ENCODE results near the gene AFM. TPM values are rescaled to one million over a fixed set of nuclear protein-coding genes. Genes with fewer than 3 reads are reported as not detected.

AFM gene
- total RNA-seq, 4 donors from 2014 or later: 0.14 TPM; not detected in 3

DNA sequence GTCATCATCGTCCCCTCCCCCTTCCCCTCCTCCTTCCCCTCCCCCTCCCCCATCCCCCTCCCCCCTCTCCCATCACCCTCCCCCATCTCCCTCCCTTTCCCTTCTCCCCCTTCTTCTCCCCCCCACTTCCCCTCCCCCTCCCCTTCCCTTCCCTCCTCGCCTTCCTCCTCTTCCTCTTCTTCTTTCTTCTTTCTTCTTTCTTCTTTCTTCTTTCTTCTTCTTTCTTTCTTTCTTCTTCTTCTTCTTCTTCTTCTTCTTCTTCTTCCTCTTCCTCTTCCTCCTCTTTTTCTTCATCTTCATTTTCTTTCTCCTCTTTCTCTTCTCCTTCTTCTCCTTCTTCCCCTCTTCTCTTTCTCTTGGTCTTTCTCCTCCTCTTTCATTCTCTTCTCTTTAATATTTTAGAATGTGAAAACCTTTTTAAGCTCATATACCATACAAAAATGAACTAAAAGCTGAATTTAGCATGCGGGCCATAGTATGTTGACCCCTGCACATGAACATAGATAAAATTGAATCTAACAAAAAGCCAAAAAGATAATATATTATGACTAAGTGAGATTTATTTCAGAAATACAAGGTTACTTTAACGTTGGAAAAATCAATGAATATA lies 20.5 kb upstream of the AFM start:
- H3K9me3 ChIP-seq: no peaks in the 10 kb centered on the region
- intact Hi-C loops (cut with DNase I; ENCODE audit: low total_unique reads): no loop called here
- no peak overlapping the region for H3K4me3 ChIP-seq
- no peaks in the 10 kb centered on the region for H3K4me1 ChIP-seq
- H3K27ac ChIP-seq: no peak overlapping the region
- H3K27me3 ChIP-seq: no peaks in the 10 kb centered on the region
- TF ChIP-seq CTCF (IDR thresholded peaks at IDR 0.05) (no peak), POLR2A (IDR thresholded peaks at IDR 0.05) (no peak)
- no peak for DNase-seq
- no peaks in the 10 kb centered on the region for H3K36me3 ChIP-seq

DNA sequence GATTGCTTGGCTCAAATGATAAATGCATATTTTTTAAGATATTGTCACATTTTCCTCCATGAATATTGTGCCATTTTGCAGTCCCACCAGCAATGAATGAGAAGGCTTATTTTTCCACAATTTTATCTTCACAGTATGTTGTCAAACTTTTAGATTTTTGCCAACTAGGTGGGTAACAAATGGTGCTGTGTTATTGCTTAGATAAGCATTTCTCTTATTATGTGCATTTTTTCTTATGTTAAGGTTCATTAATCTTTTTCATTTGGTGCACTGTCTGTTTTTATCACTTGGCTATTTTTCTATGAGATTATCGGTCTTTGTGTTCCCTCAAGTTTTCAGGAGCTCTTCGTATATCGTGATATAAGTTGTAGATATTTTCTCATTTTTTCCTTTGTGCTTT lies 13.4 kb upstream of the AFM start:
- Histone ChIP-seq H3K27ac (no peak overlapping the region), H3K9me3 (no peaks in the 10 kb centered on the region), H3K4me3 (no peak overlapping the region), H3K36me3 (no peaks in the 10 kb centered on the region), H3K4me1 (no peaks in the 10 kb centered on the region), H3K27me3 (no peaks in the 10 kb centered on the region)
- intact Hi-C loops (cut with DNase I; ENCODE audit: low total_unique reads): no loop called here
- TF ChIP-seq CTCF (IDR thresholded peaks at IDR 0.05) (no peak), POLR2A (IDR thresholded peaks at IDR 0.05) (no peak)
- DNase-seq: no peak

DNA sequence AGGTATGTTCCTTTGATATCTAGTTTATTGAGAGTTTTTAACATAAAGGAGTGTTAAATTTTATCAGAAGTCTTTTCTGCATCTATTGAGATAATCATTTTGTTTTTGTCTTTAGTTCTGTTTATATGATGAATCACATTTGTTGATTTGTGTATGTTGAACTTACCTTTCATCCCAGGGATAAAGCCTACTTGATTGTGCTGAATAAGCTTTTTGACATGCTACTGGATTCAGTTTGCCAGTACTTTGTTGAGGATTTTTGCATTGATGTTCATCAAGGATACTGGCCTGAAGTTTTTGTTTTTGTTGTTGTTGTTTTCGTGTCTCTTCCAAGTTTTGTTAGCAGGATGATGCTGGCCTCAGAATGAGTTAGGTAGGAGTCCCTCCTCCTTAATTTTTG lies 10.8 kb upstream of the AFM start:
- Histone ChIP-seq H3K4me3 (no peak overlapping the region), H3K4me1 (no peaks in the 10 kb centered on the region), H3K9me3 (no peaks in the 10 kb centered on the region), H3K27me3 (no peaks in the 10 kb centered on the region), H3K27ac (no peak overlapping the region), H3K36me3 (no peaks in the 10 kb centered on the region)
- TF ChIP-seq CTCF (IDR thresholded peaks at IDR 0.05) (no peak), POLR2A (IDR thresholded peaks at IDR 0.05) (no peak)
- intact Hi-C loops (cut with DNase I; ENCODE audit: low total_unique reads): no loop called here
- DNase-seq: no peak

- no peaks in the 10 kb centered on the region for H3K9me3 ChIP-seq
- DNase-seq: no peak
- no peak overlapping the region for H3K27ac ChIP-seq
- intact Hi-C loops (cut with DNase I; ENCODE audit: low total_unique reads): no loop called here
- H3K4me1 ChIP-seq: no peaks in the 10 kb centered on the region
- no peaks in the 10 kb centered on the region for H3K36me3 ChIP-seq
- TF ChIP-seq CTCF (IDR thresholded peaks at IDR 0.05): no peak
- TF ChIP-seq POLR2A (IDR thresholded peaks at IDR 0.05): no peak
- no peak overlapping the region for H3K4me3 ChIP-seq
- H3K27me3 ChIP-seq: no peaks in the 10 kb centered on the region
These were observed 4.4 kb upstream of the AFM start for GRCh38 chr4:73477176-73477575.

- Histone ChIP-seq H3K4me1 (no peaks in the 10 kb centered on the region), H3K4me3 (no peak overlapping the region), H3K9me3 (no peaks in the 10 kb centered on the region), H3K27ac (no peak overlapping the region), H3K36me3 (no peaks in the 10 kb centered on the region), H3K27me3 (no peaks in the 10 kb centered on the region)
- no peak for TF ChIP-seq CTCF (IDR thresholded peaks at IDR 0.05)
- no peak for TF ChIP-seq POLR2A (IDR thresholded peaks at IDR 0.05)
- DNase-seq: no peak
- intact Hi-C loops (cut with DNase I; ENCODE audit: low total_unique reads): no loop called here
These were observed 2.2 kb upstream of the AFM start for GRCh38 chr4:73479323-73479722.
